Measurements from ENCODE around the gene TTL.

DNA sequence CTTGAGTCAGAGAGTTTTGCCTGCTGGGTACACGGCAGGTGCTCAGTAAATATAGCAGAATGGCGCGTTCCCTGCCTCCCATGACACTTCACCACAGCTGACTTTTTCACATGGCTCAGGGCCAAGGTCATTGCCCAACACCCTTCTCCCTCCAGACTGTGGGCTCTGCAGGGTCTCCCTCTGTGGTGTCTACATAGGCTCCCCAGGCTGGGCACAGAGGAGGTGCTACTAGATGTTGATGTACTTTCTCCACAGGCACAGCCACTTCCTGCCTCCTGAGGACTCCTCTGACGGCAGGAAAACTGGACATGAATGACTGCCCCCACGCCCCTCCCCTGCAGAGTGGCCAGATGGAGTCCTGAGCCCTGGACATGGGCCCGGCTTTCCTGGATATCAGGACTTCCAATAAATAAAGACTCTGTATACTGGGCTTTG lies 106.7 kb downstream of the TTL start:
- TF ChIP-seq ZNF384 (IDR thresholded peaks at IDR 0.05) (no peak), BHLHE40 (IDR thresholded peaks at IDR 0.05; ENCODE audit: borderline replicate concordance) (no peak), HDGF (IDR thresholded peaks at IDR 0.05; ENCODE audit: borderline replicate concordance) (no peak), SUZ12 (IDR thresholded peaks at IDR 0.05) (no peak), ARNT (IDR thresholded peaks at IDR 0.05) (no peak), FOXK2 (IDR thresholded peaks at IDR 0.05) (no peak), CTBP1 (IDR thresholded peaks at IDR 0.05; ENCODE audit: borderline replicate concordance) (no peak), SP1 (IDR thresholded peaks at IDR 0.05) (no peak), TARDBP (IDR thresholded peaks at IDR 0.05) (no peak)

Data from HEK293T (cell line).